ENCODE data around the gene RBSN.

Gene RBSN

DNA sequence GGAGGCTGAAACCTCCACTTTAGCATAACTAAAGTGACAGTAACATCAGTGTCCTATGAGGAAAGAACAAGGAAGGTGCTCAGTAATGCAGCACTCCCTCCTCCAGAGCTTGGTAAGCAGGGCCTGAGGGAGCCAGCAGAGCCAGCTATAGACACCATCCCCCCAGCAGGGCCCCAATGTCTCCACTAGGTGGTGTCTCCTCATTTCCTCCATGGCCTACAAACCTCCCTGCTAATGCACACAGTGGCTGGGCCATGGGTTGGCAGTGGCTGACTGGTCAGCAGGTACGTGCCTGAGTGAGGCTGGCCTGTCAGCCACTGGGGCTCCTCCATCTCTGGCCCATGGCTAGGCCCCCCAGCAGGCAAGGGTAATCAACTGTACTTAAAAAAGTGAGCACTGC, 47.4 kb downstream of the RBSN start:
- H3K9ac ChIP-seq (ENCODE audit: low read length), result no peak overlapping the region
- no peaks in the 10 kb centered on the region for H3K9me3 ChIP-seq (ENCODE audit: control insufficient read depth, low read length)
- no peaks in the 10 kb centered on the region for H3K27me3 ChIP-seq (ENCODE audit: control insufficient read depth, insufficient read depth, low read length)
- peaks cover 15% of the 10 kb centered on the region for H3K36me3 ChIP-seq (ENCODE audit: control insufficient read depth, insufficient read depth, low read length)
- peaks cover 6% of the 10 kb centered on the region for H3K4me1 ChIP-seq (ENCODE audit: control insufficient read depth, insufficient read depth, low read length)
- no peak overlapping the region for H3K4me3 ChIP-seq (ENCODE audit: low read length)

DNA sequence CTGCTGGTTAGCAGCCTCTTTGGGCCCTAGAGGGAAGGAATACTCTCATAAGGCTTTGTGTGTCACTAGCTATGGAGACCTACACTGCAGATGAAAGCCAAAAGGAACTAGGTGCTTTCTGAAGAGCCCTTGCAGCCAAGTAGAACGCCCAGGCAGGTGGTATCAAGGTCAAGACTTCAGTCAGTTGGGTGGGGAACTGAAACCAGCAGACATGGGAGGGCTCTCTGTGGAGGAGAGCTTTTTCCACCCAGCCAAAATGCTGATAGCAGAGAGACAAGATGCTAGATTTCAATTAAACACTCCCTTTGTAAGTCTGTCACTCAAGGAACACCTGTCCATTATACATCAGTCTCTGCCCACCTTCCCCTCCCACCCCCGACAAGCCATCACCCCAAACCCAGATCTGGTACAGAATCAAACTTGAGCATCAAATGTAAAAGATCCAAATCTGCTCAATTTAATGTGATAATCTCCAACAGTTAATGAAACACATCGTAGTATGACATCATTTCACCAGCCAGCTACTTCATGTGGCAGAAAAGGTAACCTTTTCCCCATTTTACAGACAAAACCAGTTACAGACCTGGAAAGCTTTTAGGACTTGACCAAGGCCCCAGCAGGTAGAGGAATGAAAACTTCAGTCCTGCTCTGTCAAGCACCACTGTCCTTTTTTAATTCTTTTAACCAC, 48.4 kb downstream of the RBSN start:
- peaks cover 15% of the 10 kb centered on the region for H3K36me3 ChIP-seq (ENCODE audit: control insufficient read depth, insufficient read depth, low read length)
- no peaks in the 10 kb centered on the region for H3K27me3 ChIP-seq (ENCODE audit: control insufficient read depth, insufficient read depth, low read length)
- H3K9ac ChIP-seq (ENCODE audit: low read length), result no peak overlapping the region
- H3K4me3 ChIP-seq (ENCODE audit: low read length), result no peak overlapping the region
- no peaks in the 10 kb centered on the region for H3K9me3 ChIP-seq (ENCODE audit: control insufficient read depth, low read length)
- peaks cover 6% of the 10 kb centered on the region for H3K4me1 ChIP-seq (ENCODE audit: control insufficient read depth, insufficient read depth, low read length)

DNA sequence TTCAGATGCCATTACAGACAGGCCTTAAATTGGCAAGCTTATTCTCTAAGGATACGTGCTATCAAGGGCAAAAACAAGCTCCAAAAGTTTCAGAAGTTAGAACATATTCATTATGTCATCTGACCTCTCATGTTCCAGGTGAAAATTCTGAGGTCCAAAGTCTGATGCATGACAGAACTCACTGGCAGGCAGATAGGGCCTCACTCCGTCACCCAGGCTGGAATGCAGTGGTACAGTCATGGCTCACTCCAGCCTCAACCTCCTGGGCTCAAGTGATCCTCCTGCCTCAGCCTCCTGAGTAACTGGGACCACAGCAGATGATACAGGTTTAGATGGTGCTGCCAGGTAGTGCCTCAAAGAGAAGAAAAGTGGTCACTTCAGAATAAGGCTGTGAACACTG, 49.4 kb downstream of the RBSN start:
- Histone ChIP-seq H3K4me3 (ENCODE audit: low read length) (no peak overlapping the region), H3K27me3 (ENCODE audit: control insufficient read depth, insufficient read depth, low read length) (no peaks in the 10 kb centered on the region), H3K9ac (ENCODE audit: low read length) (no peak overlapping the region), H3K9me3 (ENCODE audit: control insufficient read depth, low read length) (no peaks in the 10 kb centered on the region), H3K4me1 (ENCODE audit: control insufficient read depth, insufficient read depth, low read length) (peaks cover 6% of the 10 kb centered on the region), H3K36me3 (ENCODE audit: control insufficient read depth, insufficient read depth, low read length) (peaks cover 15% of the 10 kb centered on the region)

DNA sequence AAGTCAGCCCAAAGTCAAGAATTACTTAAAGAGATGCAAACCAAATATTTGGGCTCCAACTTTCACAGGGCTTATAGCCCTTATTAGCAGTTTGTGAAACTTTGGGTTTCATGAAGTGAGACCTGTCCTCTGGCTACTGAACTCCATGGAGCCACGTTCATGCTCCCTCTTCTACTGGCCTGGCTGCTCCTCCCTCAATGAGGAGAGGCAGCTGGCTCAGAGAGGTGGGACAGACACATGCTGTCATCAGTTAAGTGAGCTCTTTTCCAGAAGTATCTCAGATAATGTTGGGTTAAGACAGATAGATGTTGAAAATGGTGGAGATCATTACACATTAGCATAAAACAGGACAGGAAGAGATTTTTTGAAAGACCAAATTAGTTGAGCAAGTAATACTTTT, 53.3 kb downstream of the RBSN start:
- Histone ChIP-seq H3K9ac (ENCODE audit: low read length) (no peak overlapping the region), H3K36me3 (ENCODE audit: control insufficient read depth, insufficient read depth, low read length) (peaks cover 10% of the 10 kb centered on the region), H3K27me3 (ENCODE audit: control insufficient read depth, insufficient read depth, low read length) (no peaks in the 10 kb centered on the region), H3K4me1 (ENCODE audit: control insufficient read depth, insufficient read depth, low read length) (no peaks in the 10 kb centered on the region), H3K9me3 (ENCODE audit: control insufficient read depth, low read length) (no peaks in the 10 kb centered on the region), H3K4me3 (ENCODE audit: low read length) (no peak overlapping the region)

DNA sequence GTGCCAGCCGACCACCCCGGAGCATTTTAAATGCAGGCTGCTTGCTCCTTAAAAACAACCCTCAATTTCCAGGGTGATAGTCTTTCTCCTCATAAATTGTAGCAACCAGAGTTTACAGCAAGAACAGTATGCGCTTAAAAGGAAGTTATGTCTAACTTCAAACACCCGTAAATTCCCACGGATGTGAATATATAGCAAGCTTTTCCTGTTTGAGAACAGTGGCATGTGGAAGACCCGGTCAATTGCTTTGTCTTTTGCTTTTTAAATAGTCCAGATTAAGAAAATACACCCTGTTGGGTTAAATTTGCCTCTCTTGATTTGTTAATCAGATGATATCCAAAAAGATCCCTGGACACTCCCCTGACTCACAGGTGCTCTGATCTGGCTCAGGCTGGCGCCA, 54.6 kb downstream of the RBSN start:
- H3K27me3 ChIP-seq (ENCODE audit: control insufficient read depth, insufficient read depth, low read length), result no peaks in the 10 kb centered on the region
- no peaks in the 10 kb centered on the region for H3K4me1 ChIP-seq (ENCODE audit: control insufficient read depth, insufficient read depth, low read length)
- peaks cover 6% of the 10 kb centered on the region for H3K36me3 ChIP-seq (ENCODE audit: control insufficient read depth, insufficient read depth, low read length)
- H3K9me3 ChIP-seq (ENCODE audit: control insufficient read depth, low read length), result no peaks in the 10 kb centered on the region
- H3K9ac ChIP-seq (ENCODE audit: low read length), result no peak overlapping the region
- no peak overlapping the region for H3K4me3 ChIP-seq (ENCODE audit: low read length)

DNA sequence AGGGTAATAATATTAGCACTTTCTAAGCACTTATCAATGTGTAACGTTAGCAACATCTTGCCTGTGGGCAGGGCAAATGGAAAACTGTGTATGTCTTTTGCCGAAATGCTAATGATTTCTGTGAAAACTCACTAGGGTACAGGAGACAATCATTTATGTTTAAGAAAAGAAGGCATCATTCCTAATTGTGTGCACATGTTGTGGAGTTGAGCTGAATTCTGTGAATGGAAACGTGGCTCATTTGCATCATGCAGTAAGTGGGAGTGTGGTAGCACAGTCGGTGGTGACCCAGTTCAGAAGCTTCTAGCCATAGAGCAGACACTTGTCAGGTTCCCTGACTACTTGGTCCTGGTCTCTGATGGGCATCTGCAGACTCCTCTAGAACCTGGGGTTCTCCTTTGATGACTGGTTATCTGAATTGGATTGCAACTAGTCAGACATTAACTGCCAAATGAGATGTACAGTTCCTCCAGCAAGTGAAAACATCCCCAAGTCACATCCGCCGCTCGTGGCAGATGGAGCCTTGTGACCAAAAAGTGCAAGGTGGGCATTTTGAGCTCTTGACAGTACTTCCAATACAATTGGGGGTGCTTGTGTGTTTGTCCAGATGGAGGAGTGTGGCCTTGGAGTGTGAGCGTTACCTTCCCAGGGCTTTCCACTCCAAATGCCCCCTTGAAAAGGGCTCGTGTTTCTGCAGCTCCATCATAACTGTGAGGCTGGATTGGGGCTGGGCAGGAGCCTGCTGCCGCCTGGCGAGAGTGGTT, 55.4 kb downstream of the RBSN start:
- peaks cover 5% of the 10 kb centered on the region for H3K36me3 ChIP-seq (ENCODE audit: control insufficient read depth, insufficient read depth, low read length)
- no peak overlapping the region for H3K4me3 ChIP-seq (ENCODE audit: low read length)
- no peaks in the 10 kb centered on the region for H3K9me3 ChIP-seq (ENCODE audit: control insufficient read depth, low read length)
- H3K9ac ChIP-seq (ENCODE audit: low read length), result no peak overlapping the region
- H3K4me1 ChIP-seq (ENCODE audit: control insufficient read depth, insufficient read depth, low read length), result no peaks in the 10 kb centered on the region
- no peaks in the 10 kb centered on the region for H3K27me3 ChIP-seq (ENCODE audit: control insufficient read depth, insufficient read depth, low read length)

DNA sequence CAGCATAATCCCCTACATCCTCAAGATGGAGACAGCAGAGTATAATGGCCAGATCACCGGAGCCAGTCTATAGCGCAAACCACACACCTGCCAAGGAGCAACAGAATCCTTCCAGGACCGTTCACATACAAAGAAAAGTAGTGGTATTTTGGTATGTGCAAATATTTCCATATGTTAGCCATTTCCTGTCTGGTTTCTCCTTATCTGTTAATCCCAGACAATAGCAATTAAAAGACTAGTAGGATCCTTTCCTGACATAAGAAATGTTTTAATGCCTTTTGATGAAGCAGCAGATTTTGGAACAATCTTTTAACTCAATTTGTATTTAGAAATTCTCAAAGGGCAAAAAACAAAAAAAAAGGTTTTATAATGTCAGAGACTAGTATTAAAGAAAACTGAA, 56.0 kb downstream of the RBSN start:
- Histone ChIP-seq H3K4me1 (ENCODE audit: control insufficient read depth, insufficient read depth, low read length) (no peaks in the 10 kb centered on the region), H3K9ac (ENCODE audit: low read length) (no peak overlapping the region), H3K36me3 (ENCODE audit: control insufficient read depth, insufficient read depth, low read length) (peaks cover 5% of the 10 kb centered on the region), H3K27me3 (ENCODE audit: control insufficient read depth, insufficient read depth, low read length) (no peaks in the 10 kb centered on the region), H3K4me3 (ENCODE audit: low read length) (no peak overlapping the region), H3K9me3 (ENCODE audit: control insufficient read depth, low read length) (no peaks in the 10 kb centered on the region)

DNA sequence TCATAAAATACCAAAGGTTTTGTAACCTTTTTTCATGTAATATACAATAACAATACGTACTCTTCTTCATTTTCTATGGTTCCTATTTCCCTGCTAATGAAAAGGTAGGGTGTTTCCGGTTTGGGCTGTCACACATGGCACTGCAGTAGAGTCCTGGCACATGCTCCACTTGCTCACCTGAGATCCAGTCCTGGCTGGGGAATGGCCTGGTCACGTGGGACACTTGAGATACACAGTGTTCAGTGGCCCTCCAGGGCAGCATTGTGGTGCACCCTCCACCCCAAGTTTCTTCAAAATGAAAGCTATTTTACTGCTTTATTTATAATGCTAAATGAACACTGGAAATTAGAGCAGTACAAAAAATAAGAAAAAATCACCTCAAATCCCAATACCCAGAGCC, 57.0 kb downstream of the RBSN start:
- Histone ChIP-seq H3K9ac (ENCODE audit: low read length) (no peak overlapping the region), H3K4me1 (ENCODE audit: control insufficient read depth, insufficient read depth, low read length) (no peaks in the 10 kb centered on the region), H3K36me3 (ENCODE audit: control insufficient read depth, insufficient read depth, low read length) (peaks cover 5% of the 10 kb centered on the region), H3K4me3 (ENCODE audit: low read length) (no peak overlapping the region), H3K27me3 (ENCODE audit: control insufficient read depth, insufficient read depth, low read length) (no peaks in the 10 kb centered on the region), H3K9me3 (ENCODE audit: control insufficient read depth, low read length) (no peaks in the 10 kb centered on the region)

DNA sequence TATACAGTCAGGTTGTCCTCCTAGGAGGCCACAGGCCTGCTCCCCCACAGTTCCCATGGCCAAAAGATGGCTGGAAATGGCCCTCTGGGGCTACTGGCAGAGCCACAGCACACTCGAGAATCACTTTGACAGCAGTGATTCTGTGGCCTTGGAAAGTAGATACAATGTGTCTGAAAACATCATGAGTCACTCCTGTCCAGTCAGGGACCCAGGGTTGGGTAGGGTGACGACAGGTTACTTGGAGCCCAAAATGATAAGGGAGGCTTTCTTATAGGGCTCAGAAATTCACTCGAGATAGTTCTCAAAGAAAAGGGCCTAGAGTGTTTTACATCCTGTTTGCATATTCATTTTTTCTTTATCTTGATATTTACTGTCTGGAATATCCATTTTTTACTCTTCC, 58.1 kb downstream of the RBSN start:
- Histone ChIP-seq H3K36me3 (ENCODE audit: control insufficient read depth, insufficient read depth, low read length) (peaks cover 5% of the 10 kb centered on the region), H3K4me1 (ENCODE audit: control insufficient read depth, insufficient read depth, low read length) (no peaks in the 10 kb centered on the region), H3K4me3 (ENCODE audit: low read length) (no peak overlapping the region), H3K9me3 (ENCODE audit: control insufficient read depth, low read length) (no peaks in the 10 kb centered on the region), H3K27me3 (ENCODE audit: control insufficient read depth, insufficient read depth, low read length) (no peaks in the 10 kb centered on the region), H3K9ac (ENCODE audit: low read length) (no peak overlapping the region)

DNA sequence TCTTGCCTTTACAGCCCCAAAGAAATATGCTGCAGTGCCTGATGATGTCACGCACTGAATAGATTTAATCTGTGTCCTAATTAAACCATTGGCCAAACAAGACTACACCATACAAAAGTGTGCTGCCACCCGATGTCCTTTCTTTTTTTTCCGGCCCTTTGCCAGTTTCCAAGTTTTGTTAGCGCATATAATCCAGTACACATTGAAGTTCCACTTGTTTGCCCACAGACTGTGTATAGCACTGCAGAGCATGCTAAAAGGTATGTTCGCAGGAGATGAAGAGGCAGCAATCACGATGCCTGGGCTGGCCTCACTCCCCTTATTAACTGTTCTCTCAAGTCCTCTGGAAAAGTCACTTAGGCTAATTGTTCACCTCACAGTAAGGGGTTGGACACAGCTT, 60.6 kb downstream of the RBSN start:
- Histone ChIP-seq H3K4me1 (ENCODE audit: control insufficient read depth, insufficient read depth, low read length) (no peaks in the 10 kb centered on the region), H3K36me3 (ENCODE audit: control insufficient read depth, insufficient read depth, low read length) (peaks cover 9% of the 10 kb centered on the region)

DNA sequence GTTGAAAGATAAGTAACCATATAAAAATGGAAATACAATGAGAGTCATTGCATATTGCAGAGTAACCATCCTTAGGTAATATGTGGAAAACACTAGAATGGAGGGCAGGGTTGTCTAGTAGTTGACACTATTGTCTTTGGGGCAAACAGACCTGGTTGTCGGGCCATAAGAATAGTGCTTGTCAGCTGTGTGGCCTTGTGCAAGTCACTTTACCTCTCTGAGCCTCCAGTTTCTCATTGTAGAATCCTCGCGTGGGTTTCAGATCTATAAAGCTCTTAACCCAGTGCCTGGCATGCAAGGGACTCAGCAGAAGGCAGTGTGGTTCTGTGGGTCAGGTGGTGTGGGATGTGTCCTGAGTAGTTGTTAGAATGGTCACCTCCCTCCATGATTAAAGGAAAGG, 65.8 kb downstream of the RBSN start:
- H3K9ac ChIP-seq (ENCODE audit: low read length), result no peak overlapping the region
- peaks cover 17% of the 10 kb centered on the region for H3K36me3 ChIP-seq (ENCODE audit: control insufficient read depth, insufficient read depth, low read length)
- H3K9me3 ChIP-seq (ENCODE audit: control insufficient read depth, low read length), result no peaks in the 10 kb centered on the region
- no peak overlapping the region for H3K4me3 ChIP-seq (ENCODE audit: low read length)
- H3K27me3 ChIP-seq (ENCODE audit: control insufficient read depth, insufficient read depth, low read length), result no peaks in the 10 kb centered on the region
- no peaks in the 10 kb centered on the region for H3K4me1 ChIP-seq (ENCODE audit: control insufficient read depth, insufficient read depth, low read length)

More for the DNA sequence above, 60.6 kb downstream of the RBSN start:
- Histone ChIP-seq H3K4me3 (ENCODE audit: low read length) (no peak overlapping the region), H3K9me3 (ENCODE audit: control insufficient read depth, low read length) (no peaks in the 10 kb centered on the region), H3K9ac (ENCODE audit: low read length) (no peak overlapping the region), H3K27me3 (ENCODE audit: control insufficient read depth, insufficient read depth, low read length) (no peaks in the 10 kb centered on the region)

DNA sequence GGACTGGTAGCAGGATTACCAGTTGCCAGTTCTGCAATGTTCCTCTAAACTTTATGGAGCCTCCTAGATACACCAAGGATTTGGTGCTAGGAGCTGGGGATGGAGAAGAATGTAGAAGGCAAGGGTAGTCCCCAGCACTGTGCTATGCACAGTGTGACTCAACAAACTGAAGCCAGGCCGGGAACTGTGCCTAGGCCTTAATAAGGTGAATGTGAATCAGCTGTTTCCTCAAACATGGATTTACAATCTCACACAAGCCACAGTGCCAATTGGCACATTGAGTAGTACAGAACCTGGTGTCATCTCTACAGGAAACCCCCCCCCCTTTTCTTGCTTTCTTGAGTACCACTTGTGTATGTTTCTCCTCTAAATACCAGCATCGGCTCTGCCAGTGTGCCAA, 66.3 kb downstream of the RBSN start:
- Histone ChIP-seq H3K36me3 (ENCODE audit: control insufficient read depth, insufficient read depth, low read length) (peaks cover 17% of the 10 kb centered on the region), H3K9ac (ENCODE audit: low read length) (no peak overlapping the region), H3K9me3 (ENCODE audit: control insufficient read depth, low read length) (no peaks in the 10 kb centered on the region), H3K4me3 (ENCODE audit: low read length) (no peak overlapping the region), H3K4me1 (ENCODE audit: control insufficient read depth, insufficient read depth, low read length) (no peaks in the 10 kb centered on the region), H3K27me3 (ENCODE audit: control insufficient read depth, insufficient read depth, low read length) (no peaks in the 10 kb centered on the region)
